AG09309 (cell line): ENCODE results near the gene TXNRD2.
A peak's percentile ranks its signal among the peaks of the same experiment; 100 is the strongest.

Experiments
- DNase-seq: peaks from one replicate; pipeline ENCODE4 v3.0.0-alpha.2; 2010; ENCODE audit warnings: low read depth
- H3K4me3 ChIP-seq: 2 replicates; pipeline ENCODE4 v1.5.1; 2011; ENCODE audit warnings: mild to moderate bottlenecking, low read depth, low read length, moderate library complexity; ENCODE audit not compliant: control insufficient read depth
- CTCF ChIP-seq: IDR thresholded peaks from 2 replicates; pipeline ENCODE4 v1.5.1; 2011; ENCODE audit warnings: mild to moderate bottlenecking, low read depth, low read length, inconsistent platforms; ENCODE audit not compliant: insufficient read depth, control insufficient read depth; ENCODE audit errors: missing control alignments

Gene TXNRD2

DNA sequence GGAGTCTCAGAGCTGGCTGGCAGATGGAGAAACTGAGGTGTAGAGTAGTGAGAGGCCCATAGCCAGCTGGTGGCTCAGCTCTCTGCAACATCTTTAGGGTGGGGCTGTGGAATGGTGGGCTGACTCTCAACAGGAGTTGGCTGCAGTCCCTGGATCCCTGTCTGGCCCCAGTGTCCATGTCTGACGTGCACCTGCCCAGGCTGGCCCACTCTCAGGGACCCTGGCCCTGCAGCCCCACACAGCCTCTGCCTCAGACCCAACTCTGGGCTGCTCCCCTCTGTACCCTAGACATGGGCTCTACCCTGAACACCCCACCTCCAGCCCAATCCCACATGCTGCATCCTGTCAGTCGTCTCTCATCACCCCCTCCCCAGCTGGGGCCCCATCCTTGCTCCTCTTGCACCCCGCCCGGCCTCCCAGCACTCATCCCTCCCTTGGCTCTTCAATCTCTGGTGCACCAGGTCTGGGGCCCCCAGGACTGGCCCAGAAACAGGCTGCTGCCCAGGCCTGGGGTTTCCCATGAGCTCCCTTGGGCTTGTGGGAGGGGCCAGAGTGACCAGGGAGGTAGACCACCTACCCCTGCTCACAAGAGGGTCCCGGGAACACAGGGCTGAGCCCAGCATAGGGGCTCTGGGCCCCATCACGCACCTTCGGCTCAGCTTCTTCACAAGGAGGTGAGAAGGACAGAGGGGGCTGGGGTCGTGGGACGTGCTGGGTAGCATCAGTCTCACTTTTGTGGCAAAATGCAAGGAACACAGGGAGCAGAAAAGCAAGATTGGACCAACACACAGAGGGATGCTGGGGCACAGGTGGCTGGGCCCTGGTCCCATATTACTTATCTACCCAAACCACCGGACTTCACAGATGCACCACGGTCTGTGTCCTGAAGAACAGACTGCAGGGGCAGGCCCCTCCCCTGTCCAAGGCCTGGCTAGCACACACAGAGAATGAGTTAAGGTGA, 43.5 kb upstream of the TXNRD2 start:
- no peak for TF ChIP-seq CTCF
- no peak for DNase-seq
- H3K4me3 ChIP-seq: no peak overlapping the region

GRCh38 chr22:19984201-19984753, 42.7 kb upstream of the TXNRD2 start:
- no peak overlapping the region for H3K4me3 ChIP-seq
- no peak for TF ChIP-seq CTCF
- DNase-seq: peak; percentile 8

DNA sequence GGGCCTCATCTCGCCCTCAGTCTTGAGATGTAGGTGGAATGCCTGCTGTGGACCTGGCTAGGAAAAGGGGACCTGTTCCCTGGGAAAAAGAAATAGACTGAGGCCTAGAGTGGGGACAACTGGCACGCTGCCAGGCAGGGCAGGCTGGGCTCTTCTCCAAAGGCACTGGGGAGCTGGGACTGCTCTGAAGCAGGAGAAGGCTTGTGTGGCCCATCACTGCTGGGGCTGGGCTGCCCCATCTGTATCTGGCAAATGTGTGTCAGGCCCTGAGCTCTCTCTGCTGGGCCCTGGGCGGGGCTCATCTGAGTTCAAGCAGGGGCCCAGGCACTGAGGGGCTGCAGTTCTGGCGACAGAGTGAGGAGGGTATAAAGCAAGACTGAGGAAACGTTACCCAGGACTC, 42.1 kb upstream of the TXNRD2 start:
- no peak overlapping the region for H3K4me3 ChIP-seq

GRCh38 chr22:19982991-19983578, 41.5 kb upstream of the TXNRD2 start:
- no peak for TF ChIP-seq CTCF
- DNase-seq: no peak
- no peak overlapping the region for H3K4me3 ChIP-seq

More for the DNA sequence above, 42.1 kb upstream of the TXNRD2 start:
- no peak for DNase-seq
- TF ChIP-seq CTCF: no peak

DNA sequence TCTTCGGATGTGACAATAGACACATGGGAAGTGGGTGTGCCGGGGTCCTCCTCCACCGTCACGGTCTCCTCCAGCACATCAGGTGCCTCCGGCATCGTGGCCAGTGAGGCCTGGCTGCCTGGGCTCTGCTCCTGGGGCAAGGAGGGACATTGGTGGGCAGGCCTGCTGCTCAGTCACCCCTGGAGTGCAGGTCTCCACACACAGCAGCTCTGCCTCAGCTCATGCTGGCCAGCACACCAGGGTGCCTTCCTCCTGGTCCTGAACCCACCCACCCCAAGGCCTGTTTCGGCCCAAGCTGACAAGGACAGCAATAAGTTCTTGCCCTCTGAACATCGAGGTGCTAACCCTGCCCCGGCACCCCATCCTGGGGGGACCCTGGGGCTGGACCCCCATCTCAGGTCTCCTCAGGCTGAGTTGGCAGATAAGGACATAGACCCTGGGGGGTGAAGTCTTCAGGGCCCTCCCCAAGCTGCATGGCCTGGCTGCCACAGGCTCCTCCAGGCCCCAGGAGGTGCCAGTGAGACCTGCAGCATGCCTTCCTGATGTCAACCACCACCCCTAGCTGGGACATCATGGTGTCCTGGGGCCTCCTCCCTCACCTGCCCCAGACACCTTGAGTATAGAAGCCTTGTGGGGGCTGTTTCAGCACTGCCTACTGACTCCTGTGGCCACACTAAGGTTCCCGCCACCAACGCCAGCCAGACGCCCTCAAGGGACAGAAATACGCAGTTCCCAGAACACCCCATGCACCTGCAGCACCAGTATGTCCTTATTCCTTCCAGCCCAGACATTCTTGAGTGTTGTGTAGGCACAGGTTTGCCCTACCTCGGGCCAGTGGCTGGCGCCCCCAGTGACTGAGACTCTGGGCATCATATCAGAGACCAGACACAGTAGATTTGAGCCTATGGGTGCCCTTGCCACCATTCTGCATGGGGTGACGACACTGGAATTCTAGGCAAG, 40.6 kb upstream of the TXNRD2 start:
- DNase-seq: no peak
- no peak overlapping the region for H3K4me3 ChIP-seq
- no peak for TF ChIP-seq CTCF
